ENCODE data around the gene PSME1.

PSME1 gene

GRCh38 chr14:24136684-24137528 lies 912 bp downstream of the PSME1 start:
- H3K4me3 ChIP-seq (ENCODE audit: low read length, poor library complexity, severe bottlenecking): peak overlapping the region; percentile 99

GRCh38 chr14:24137529-24138395 lies 1.8 kb downstream of the PSME1 start:
- TF ChIP-seq EZH2phosphoT487 (IDR thresholded peaks at IDR 0.05; ENCODE audit: borderline replicate concordance): no peak
- TF ChIP-seq, protein P1, sequence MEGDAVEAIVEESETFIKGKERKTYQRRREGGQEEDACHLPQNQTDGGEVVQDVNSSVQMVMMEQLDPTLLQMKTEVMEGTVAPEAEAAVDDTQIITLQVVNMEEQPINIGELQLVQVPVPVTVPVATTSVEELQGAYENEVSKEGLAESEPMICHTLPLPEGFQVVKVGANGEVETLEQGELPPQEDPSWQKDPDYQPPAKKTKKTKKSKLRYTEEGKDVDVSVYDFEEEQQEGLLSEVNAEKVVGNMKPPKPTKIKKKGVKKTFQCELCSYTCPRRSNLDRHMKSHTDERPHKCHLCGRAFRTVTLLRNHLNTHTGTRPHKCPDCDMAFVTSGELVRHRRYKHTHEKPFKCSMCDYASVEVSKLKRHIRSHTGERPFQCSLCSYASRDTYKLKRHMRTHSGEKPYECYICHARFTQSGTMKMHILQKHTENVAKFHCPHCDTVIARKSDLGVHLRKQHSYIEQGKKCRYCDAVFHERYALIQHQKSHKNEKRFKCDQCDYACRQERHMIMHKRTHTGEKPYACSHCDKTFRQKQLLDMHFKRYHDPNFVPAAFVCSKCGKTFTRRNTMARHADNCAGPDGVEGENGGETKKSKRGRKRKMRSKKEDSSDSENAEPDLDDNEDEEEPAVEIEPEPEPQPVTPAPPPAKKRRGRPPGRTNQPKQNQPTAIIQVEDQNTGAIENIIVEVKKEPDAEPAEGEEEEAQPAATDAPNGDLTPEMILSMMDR (conservative IDR thresholded peaks at IDR 0.05; ENCODE audit: low read length): no peak
- H4K20me1 ChIP-seq (ENCODE audit: insufficient read depth, low read length, poor library complexity, severe bottlenecking): peaks cover 28% of the 10 kb centered on the region
- H3K79me2 ChIP-seq (ENCODE audit: insufficient read depth, low read length): peaks cover 54% of the 10 kb centered on the region
- peaks cover 45% of the 10 kb centered on the region for H3K4me1 ChIP-seq (ENCODE audit: insufficient read depth, low read length, poor library complexity, severe bottlenecking)
- H3K4me2 ChIP-seq (ENCODE audit: low read depth, low read length, poor library complexity, severe bottlenecking): peak overlapping the region; percentile 99
- peaks cover 19% of the 10 kb centered on the region for H3K36me3 ChIP-seq (ENCODE audit: insufficient read depth, low read length)
- H3K9me2 ChIP-seq (replicated peaks; ENCODE audit: low read depth, low read length): no peaks in the 10 kb centered on the region
- no peaks in the 10 kb centered on the region for H3K27me3 ChIP-seq (ENCODE audit: insufficient read depth, low read length, poor library complexity, severe bottlenecking)
- H3K4me3 ChIP-seq (ENCODE audit: low read length, poor library complexity, severe bottlenecking): peak overlapping the region; percentile 99
- H3K9ac ChIP-seq (ENCODE audit: low read depth, low read length, poor library complexity, severe bottlenecking): peak overlapping the region; percentile 96
- H2AFZ ChIP-seq (ENCODE audit: low read length): no peak overlapping the region
- H3F3A ChIP-seq (ENCODE audit: low read depth): no peaks in the 10 kb centered on the region
- H3K9me3 ChIP-seq (ENCODE audit: insufficient read depth, low read depth, low read length): no peaks in the 10 kb centered on the region

More at GRCh38 chr14:24136684-24137528, 912 bp downstream of the PSME1 start:
- Histone ChIP-seq H4K20me1 (ENCODE audit: insufficient read depth, low read length, poor library complexity, severe bottlenecking) (peaks cover 28% of the 10 kb centered on the region), H3K9me2 (replicated peaks; ENCODE audit: low read depth, low read length) (no peaks in the 10 kb centered on the region), H3K9ac (ENCODE audit: low read depth, low read length, poor library complexity, severe bottlenecking) (peak overlapping the region; percentile 96), H3K79me2 (ENCODE audit: insufficient read depth, low read length) (peaks cover 52% of the 10 kb centered on the region), H2AFZ (ENCODE audit: low read length) (no peak overlapping the region), H3K36me3 (ENCODE audit: insufficient read depth, low read length) (peaks cover 19% of the 10 kb centered on the region), H3K27me3 (ENCODE audit: insufficient read depth, low read length, poor library complexity, severe bottlenecking) (no peaks in the 10 kb centered on the region), H3F3A (ENCODE audit: low read depth) (no peaks in the 10 kb centered on the region), H3K9me3 (ENCODE audit: insufficient read depth, low read depth, low read length) (no peaks in the 10 kb centered on the region), H3K4me2 (ENCODE audit: low read depth, low read length, poor library complexity, severe bottlenecking) (peak overlapping the region; percentile 99), H3K4me1 (ENCODE audit: insufficient read depth, low read length, poor library complexity, severe bottlenecking) (peaks cover 48% of the 10 kb centered on the region)
- TF ChIP-seq, protein P1 (conservative IDR thresholded peaks at IDR 0.05; ENCODE audit: low read length): no peak
- no peak for TF ChIP-seq EZH2phosphoT487 (IDR thresholded peaks at IDR 0.05; ENCODE audit: borderline replicate concordance)

DNA sequence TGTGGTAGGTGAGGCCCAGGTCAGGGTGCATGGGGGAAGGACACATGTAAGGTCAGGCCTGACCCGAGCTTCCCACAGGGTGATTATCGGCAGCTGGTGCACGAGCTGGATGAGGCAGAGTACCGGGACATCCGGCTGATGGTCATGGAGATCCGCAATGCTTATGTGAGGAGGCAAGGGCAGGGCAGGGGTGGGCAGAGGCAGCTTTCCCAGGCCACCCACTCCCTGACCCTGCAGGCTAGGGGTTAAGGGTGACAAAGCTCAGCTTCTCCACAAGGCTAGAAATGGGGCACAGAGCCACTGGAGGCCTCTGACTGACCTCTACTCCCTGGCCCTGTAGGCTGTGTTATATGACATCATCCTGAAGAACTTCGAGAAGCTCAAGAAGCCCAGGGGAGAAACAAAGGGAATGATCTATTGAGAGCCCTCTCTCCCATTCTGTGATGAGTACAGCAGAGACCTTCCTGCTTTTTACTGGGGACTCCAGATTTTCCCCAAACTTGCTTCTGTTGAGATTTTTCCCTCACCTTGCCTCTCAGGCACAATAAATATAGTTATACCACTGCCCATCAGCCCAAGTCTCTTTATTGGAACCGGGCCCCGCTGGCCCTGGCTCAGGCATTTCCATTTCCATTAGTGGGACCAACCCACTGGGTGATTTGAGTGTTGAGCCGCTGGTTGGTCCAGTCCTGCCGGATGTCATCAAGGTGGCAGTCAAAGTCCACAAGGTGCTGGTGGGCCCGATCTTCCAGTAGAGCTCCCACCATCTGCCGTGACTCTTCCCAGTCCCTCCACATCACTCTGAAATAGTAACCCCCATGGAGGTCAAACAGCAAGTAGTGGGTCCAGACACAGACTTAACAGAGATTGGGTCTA lies 2.6 kb downstream of the PSME1 start:
- peaks cover 59% of the 10 kb centered on the region for H3K79me2 ChIP-seq (ENCODE audit: insufficient read depth, low read length)
- H3K4me2 ChIP-seq (ENCODE audit: low read depth, low read length, poor library complexity, severe bottlenecking): peak overlapping the region; percentile 99

More for the DNA sequence above, 2.6 kb downstream of the PSME1 start:
- TF ChIP-seq, protein P1 (conservative IDR thresholded peaks at IDR 0.05; ENCODE audit: low read length): no peak
- no peak for TF ChIP-seq EZH2phosphoT487 (IDR thresholded peaks at IDR 0.05; ENCODE audit: borderline replicate concordance)
- H4K20me1 ChIP-seq (ENCODE audit: insufficient read depth, low read length, poor library complexity, severe bottlenecking): peaks cover 28% of the 10 kb centered on the region
- H3K27me3 ChIP-seq (ENCODE audit: insufficient read depth, low read length, poor library complexity, severe bottlenecking): no peaks in the 10 kb centered on the region
- no peaks in the 10 kb centered on the region for H3F3A ChIP-seq (ENCODE audit: low read depth)
- peak overlapping the region; percentile 97 for H3K4me3 ChIP-seq (ENCODE audit: low read length, poor library complexity, severe bottlenecking)
- no peak overlapping the region for H2AFZ ChIP-seq (ENCODE audit: low read length)
- no peaks in the 10 kb centered on the region for H3K9me2 ChIP-seq (replicated peaks; ENCODE audit: low read depth, low read length)
- no peaks in the 10 kb centered on the region for H3K9me3 ChIP-seq (ENCODE audit: insufficient read depth, low read depth, low read length)
- H3K9ac ChIP-seq (ENCODE audit: low read depth, low read length, poor library complexity, severe bottlenecking): peak overlapping the region; percentile 85
- H3K36me3 ChIP-seq (ENCODE audit: insufficient read depth, low read length): peaks cover 19% of the 10 kb centered on the region
- H3K4me1 ChIP-seq (ENCODE audit: insufficient read depth, low read length, poor library complexity, severe bottlenecking): peaks cover 44% of the 10 kb centered on the region

All from Loucy (cell line).